Activated CD4-positive, alpha-beta T cell treated with anti-CD3 and anti-CD28 coated beads for 1 hour (primary cell): ENCODE measurements around the gene CDK2.

ENCODE experiments used
- DNase-seq: peaks from one replicate; pipeline ENCODE4 v3.0.0-alpha.2; 2020

The CDK2 gene

DNA sequence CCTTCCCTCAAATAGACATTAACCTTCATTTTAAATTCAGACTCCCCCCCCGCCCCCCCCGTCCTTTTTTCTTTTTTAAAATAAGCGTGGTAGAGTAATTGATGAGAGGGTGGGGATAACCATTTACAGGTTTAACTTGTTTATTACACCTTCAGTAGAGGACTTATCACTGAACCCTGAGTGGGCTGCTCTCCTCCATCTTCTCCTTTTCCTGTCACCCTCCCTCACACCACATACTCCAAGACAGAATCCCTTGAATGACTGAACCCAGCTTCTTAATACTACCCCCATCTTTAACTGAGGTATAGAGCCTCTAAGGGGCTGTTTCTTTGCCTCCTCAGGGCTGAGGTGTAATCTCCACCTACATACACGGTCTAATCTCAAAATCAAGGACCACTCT, 50.6 kb downstream of the CDK2 start:
- DNase-seq: no peak

DNA sequence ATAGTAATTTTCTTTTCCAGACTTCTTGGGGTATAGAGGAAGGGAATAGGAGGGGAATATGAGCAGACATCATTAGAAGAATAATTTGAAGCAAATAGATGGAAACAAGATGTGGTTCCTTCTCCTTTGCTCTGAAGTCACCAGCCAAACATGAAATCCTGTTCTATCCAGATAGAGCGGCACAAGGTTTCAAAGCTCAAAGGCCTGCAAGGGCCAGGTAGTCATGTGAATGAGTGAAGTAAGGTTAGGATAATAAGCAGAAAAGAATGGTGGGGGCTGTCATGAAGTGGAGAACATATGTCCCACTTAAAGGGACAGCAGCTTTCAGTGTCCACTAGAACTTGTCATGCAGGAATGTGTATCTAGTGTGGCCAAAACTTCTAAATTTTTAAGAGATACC, 51.7 kb downstream of the CDK2 start:
- DNase-seq: no peak

DNA sequence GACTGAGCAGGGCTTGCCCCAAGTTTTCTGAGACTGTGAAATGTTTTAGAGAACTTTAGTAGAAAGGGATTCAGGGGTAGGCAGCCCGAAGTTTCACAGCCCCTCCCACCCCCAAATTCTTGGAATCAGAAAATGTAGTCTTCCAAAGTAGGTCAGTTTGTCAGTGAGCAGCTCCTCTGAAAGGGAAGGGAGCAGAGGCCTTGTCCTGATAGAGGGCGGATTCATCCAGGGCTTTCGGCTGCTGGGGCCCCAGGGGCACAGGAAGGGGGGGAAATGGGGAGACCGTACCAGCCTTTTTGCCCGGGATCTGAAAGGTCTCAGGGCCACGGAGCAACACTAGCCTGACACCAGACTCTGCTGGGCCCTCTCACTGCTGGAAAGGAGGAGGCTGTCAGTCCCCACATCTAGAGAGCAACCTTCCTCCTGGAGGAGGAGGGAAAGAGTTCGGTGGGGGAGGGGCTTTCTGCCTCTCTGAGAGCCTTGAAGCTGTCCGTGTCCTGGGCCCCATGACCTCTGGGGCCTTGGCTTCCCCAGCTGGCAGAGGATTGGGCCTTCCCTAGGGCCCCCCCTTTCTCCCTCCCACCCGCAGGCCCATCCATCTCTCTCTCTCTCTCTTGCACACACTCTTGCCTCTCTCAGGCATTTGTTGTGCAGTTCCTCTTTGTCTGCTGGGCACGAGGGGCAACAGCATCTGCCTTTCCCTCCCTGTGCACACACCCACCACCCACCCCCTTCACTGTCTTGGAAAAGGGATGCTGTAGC, 54.0 kb downstream of the CDK2 start, which contains the start of gene IKZF4:
IKZF4 (plus strand) TSS at position 621 of the 762 bp plus-strand sequence. CDS start 451 bp downstream, outside the sequence.
- no peak for DNase-seq

DNA sequence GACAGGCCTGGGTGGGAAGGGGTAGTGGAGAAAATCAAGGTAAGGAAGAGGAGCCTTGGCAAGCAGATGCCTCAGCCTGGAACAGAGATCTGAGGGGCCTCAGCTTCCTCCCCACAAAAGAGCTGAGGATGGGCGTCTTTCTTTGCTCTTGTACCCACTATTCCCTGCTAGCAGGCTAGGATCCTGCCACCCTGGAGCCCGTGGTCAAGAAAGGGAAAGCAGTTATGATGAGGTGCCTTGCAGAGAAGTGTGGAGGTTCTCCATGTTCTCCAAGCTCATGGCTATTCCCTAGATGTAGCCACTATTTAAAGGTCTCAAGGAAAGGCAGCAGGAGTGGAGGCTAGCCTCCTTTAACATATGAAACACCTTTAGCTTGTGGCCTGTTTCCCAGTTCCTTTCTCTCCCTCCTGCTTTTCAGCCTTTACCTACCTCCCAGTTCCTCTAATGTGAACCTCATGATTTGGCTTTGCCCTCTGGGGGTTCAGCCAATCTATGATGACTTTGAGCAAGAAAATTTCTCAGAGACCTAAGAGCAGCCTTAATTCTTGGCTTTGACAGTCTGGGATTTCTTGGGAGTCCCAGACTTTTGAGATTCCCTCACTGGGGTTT, 55.4 kb downstream of the CDK2 start:
- DNase-seq: no peak
